Ovary (tissue), 3 donors: ENCODE measurements around the gene PRKCI.

Source experiments
- EP300 ChIP-seq: sonication (generic); formaldehyde crosslinking; IDR thresholded peaks from one replicate; pipeline ENCODE4 v1.6.1; 2017; ENCODE audit warnings: antibody characterized with exemption
- TF ChIP-seq, protein P1 (sequence below), 3 donors: fragments of 450-650 bp in 2 of 3; fragments of 200-600 bp in 1 of 3; IDR thresholded peaks; one replicate each; pipeline versions ENCODE4 v1.5.1 to v1.8.0; 2016 to 2022; ENCODE audit warnings: antibody characterized with exemption in 3 of 3, mild to moderate bottlenecking in 1 of 3
- donor health status: DM: no; HTN: no; CAD: no.

DNA sequence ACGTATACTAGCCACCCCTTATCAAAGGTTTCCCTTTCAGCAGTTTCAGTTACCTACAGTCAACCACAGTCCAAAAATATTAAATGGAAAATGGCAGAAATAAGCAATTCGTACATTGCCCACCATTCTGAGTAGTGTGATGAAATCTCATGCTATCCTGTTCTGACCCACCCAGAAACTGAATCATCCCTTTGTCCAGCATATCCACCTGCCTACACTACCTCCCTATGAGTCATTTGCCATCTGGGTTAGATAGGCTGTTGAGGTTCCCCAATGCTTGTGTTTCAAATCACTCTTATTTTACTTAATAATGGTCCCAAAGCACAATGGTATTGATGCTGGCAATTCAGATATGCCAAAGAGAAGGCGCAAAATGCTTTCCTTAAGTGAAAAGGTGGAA lies 25.4 kb upstream of the PRKCI start:
- TF ChIP-seq, protein P1, sequence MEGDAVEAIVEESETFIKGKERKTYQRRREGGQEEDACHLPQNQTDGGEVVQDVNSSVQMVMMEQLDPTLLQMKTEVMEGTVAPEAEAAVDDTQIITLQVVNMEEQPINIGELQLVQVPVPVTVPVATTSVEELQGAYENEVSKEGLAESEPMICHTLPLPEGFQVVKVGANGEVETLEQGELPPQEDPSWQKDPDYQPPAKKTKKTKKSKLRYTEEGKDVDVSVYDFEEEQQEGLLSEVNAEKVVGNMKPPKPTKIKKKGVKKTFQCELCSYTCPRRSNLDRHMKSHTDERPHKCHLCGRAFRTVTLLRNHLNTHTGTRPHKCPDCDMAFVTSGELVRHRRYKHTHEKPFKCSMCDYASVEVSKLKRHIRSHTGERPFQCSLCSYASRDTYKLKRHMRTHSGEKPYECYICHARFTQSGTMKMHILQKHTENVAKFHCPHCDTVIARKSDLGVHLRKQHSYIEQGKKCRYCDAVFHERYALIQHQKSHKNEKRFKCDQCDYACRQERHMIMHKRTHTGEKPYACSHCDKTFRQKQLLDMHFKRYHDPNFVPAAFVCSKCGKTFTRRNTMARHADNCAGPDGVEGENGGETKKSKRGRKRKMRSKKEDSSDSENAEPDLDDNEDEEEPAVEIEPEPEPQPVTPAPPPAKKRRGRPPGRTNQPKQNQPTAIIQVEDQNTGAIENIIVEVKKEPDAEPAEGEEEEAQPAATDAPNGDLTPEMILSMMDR (IDR thresholded peaks at IDR 0.05), result no peak
- TF ChIP-seq EP300, result no peak
